ENCODE data around the gene FAM114A1. TPM values are rescaled to one million over a fixed set of nuclear protein-coding genes. Genes with fewer than 3 reads are reported as not detected.

FAM114A1 gene
- polyA plus RNA-seq, 2 of the 4 experiments (the other 2 are of a cell fraction) = 44.2 to 55.4 TPM

DNA sequence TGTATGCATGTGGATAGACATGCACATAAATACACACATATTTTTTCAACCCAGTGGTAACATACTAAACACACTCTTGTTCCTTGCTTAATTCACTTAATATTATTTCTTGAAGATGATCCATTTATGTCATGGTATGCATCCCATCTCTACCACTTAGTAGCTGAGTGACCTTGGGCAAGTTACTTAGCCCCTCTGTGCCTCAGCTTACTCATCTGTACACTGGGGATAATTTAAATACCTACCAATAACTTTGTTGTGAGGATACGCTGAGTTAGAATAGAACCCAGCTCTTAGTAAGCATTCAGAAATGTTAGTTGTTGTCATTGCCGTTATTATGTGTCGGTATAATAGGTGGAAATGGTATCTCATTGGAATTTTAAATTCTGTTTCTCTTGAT, 41.4 kb downstream of the FAM114A1 start:
- Histone ChIP-seq H3K9me3 (no peaks in the 10 kb centered on the region), H3K4me1 (peaks cover 10% of the 10 kb centered on the region), H3K4me2 (no peak overlapping the region), H3K4me3 (no peak overlapping the region), H3K27ac (no peak overlapping the region)
- TF ChIP-seq HEYL (CRISPR knock-in tag; IDR thresholded peaks at IDR 0.05) (no peak), ZSCAN20 (CRISPR knock-in tag; IDR thresholded peaks at IDR 0.05) (no peak), NPAS2 (CRISPR knock-in tag; IDR thresholded peaks at IDR 0.05; ENCODE audit: borderline replicate concordance) (no peak), ZFP36 (IDR thresholded peaks at IDR 0.05; ENCODE audit: borderline replicate concordance, partially characterized antibody) (no peak), JUN (IDR thresholded peaks at IDR 0.05) (no peak), POLR2AphosphoS2 (conservative IDR thresholded peaks at IDR 0.05; ENCODE audit: low read length) (no peak), RAD21 (conservative IDR thresholded peaks at IDR 0.05 in 1 of 2, IDR thresholded peaks at IDR 0.05 in 1 of 2) (no peak), SMC3 (IDR thresholded peaks at IDR 0.05) (no peak), KDM5A (IDR thresholded peaks at IDR 0.05) (no peak), EHF (CRISPR knock-in tag; IDR thresholded peaks at IDR 0.05) (no peak), RCOR1 (IDR thresholded peaks at IDR 0.05; ENCODE audit: low read depth, low read length) (no peak)
- TF ChIP-seq, protein P1, sequence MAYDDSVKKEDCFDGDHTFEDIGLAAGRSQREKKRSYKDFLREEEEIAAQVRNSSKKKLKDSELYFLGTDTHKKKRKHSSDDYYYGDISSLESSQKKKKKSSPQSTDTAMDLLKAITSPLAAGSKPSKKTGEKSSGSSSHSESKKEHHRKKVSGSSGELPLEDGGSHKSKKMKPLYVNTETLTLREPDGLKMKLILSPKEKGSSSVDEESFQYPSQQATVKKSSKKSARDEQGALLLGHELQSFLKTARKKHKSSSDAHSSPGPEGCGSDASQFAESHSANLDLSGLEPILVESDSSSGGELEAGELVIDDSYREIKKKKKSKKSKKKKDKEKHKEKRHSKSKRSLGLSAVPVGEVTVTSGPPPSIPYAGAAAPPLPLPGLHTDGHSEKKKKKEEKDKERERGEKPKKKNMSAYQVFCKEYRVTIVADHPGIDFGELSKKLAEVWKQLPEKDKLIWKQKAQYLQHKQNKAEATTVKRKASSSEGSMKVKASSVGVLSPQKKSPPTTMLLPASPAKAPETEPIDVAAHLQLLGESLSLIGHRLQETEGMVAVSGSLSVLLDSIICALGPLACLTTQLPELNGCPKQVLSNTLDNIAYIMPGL (CRISPR knock-in tag; IDR thresholded peaks at IDR 0.05; ENCODE audit: borderline replicate concordance) = no peak
- TF ChIP-seq, protein P2, sequence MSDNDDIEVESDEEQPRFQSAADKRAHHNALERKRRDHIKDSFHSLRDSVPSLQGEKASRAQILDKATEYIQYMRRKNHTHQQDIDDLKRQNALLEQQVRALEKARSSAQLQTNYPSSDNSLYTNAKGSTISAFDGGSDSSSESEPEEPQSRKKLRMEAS (IDR thresholded peaks at IDR 0.05) = no peak
- TF ChIP-seq, protein P3, sequence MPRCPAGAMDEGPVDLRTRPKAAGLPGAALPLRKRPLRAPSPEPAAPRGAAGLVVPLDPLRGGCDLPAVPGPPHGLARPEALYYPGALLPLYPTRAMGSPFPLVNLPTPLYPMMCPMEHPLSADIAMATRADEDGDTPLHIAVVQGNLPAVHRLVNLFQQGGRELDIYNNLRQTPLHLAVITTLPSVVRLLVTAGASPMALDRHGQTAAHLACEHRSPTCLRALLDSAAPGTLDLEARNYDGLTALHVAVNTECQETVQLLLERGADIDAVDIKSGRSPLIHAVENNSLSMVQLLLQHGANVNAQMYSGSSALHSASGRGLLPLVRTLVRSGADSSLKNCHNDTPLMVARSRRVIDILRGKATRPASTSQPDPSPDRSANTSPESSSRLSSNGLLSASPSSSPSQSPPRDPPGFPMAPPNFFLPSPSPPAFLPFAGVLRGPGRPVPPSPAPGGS (IDR thresholded peaks at IDR 0.05) = no peak
- TF ChIP-seq, protein P4, sequence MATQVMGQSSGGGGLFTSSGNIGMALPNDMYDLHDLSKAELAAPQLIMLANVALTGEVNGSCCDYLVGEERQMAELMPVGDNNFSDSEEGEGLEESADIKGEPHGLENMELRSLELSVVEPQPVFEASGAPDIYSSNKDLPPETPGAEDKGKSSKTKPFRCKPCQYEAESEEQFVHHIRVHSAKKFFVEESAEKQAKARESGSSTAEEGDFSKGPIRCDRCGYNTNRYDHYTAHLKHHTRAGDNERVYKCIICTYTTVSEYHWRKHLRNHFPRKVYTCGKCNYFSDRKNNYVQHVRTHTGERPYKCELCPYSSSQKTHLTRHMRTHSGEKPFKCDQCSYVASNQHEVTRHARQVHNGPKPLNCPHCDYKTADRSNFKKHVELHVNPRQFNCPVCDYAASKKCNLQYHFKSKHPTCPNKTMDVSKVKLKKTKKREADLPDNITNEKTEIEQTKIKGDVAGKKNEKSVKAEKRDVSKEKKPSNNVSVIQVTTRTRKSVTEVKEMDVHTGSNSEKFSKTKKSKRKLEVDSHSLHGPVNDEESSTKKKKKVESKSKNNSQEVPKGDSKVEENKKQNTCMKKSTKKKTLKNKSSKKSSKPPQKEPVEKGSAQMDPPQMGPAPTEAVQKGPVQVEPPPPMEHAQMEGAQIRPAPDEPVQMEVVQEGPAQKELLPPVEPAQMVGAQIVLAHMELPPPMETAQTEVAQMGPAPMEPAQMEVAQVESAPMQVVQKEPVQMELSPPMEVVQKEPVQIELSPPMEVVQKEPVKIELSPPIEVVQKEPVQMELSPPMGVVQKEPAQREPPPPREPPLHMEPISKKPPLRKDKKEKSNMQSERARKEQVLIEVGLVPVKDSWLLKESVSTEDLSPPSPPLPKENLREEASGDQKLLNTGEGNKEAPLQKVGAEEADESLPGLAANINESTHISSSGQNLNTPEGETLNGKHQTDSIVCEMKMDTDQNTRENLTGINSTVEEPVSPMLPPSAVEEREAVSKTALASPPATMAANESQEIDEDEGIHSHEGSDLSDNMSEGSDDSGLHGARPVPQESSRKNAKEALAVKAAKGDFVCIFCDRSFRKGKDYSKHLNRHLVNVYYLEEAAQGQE (IDR thresholded peaks at IDR 0.05) = no peak
- TF ChIP-seq, protein P5, sequence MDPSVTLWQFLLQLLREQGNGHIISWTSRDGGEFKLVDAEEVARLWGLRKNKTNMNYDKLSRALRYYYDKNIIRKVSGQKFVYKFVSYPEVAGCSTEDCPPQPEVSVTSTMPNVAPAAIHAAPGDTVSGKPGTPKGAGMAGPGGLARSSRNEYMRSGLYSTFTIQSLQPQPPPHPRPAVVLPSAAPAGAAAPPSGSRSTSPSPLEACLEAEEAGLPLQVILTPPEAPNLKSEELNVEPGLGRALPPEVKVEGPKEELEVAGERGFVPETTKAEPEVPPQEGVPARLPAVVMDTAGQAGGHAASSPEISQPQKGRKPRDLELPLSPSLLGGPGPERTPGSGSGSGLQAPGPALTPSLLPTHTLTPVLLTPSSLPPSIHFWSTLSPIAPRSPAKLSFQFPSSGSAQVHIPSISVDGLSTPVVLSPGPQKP (IDR thresholded peaks at IDR 0.05; ENCODE audit: low read depth, low read length) = no peak
- FAIRE-seq (no peak), DNase-seq (ENCODE audit: low read depth in 1 of 2, low spot score in 1 of 2) (no peak), ATAC-seq (no peak)
- 92% methylated on average over 3 of the region's 3 CpGs for WGBS (ENCODE audit: missing lambda C conversion rate)
- ChIA-PET POLR2A (no interaction called here), CTCF (interaction anchor here (0.5 to 1.4 kb wide), 3 partner anchors 17 to 227 kb away, joined by 3 read pairs; no protein-coding TSS in a partner anchor)

DNA sequence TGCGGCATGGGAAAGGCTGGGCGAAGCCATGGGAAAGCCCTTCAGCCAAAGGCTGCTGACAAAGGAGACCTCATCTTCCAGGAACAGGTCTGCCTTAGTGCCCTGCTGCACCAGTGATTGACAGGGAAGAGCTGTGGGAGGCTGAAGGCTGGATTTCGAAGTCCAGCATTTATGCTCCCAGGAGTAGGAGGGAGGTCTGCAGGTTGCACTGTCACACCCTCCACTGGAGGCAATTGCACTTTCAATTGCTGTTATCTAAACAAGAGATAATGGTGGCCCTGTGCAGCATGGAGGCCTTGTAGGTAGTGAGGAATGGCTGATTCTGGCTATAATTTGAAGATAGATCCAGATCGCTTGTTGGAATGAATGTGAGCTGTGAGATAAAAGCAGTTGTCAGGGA, 43.7 kb downstream of the FAM114A1 start:
- DNase-seq (ENCODE audit: low read depth in 1 of 2, low spot score in 1 of 2) = no peak
- H3K4me1 ChIP-seq = no peaks in the 10 kb centered on the region
- WGBS (ENCODE audit: missing lambda C conversion rate) = 99% methylated on average over 4 of the region's 4 CpGs
- no peak for FAIRE-seq
- no peak for ATAC-seq
- ChIA-PET CTCF (interaction anchor here (1.3 to 1.7 kb wide), 3 partner anchors 11 to 24 kb away, joined by 3 read pairs; no protein-coding TSS in a partner anchor), POLR2A (no interaction called here)
- H3K9me3 ChIP-seq = no peaks in the 10 kb centered on the region
- no peak overlapping the region for H3K27ac ChIP-seq
- H3K4me3 ChIP-seq = no peak overlapping the region
- H3K4me2 ChIP-seq = no peak overlapping the region
- no peak for TF ChIP-seq NPAS2 (CRISPR knock-in tag; IDR thresholded peaks at IDR 0.05; ENCODE audit: borderline replicate concordance)
- TF ChIP-seq HDAC2 (IDR thresholded peaks at IDR 0.05) = no peak
- no peak for TF ChIP-seq BHLHE40 (IDR thresholded peaks at IDR 0.05; ENCODE audit: low read depth, low read length)
- no peak for TF ChIP-seq EHF (CRISPR knock-in tag; IDR thresholded peaks at IDR 0.05)
- TF ChIP-seq JUN (IDR thresholded peaks at IDR 0.05) = no peak
- TF ChIP-seq HEYL (CRISPR knock-in tag; IDR thresholded peaks at IDR 0.05) = no peak
- TF ChIP-seq, protein P2 (IDR thresholded peaks at IDR 0.05) = no peak
- no peak for TF ChIP-seq KDM1A (IDR thresholded peaks at IDR 0.05; ENCODE audit: low read depth)
- TF ChIP-seq EHMT2 (IDR thresholded peaks at IDR 0.05; ENCODE audit: low read depth) = no peak
- no peak for TF ChIP-seq CBX2 (IDR thresholded peaks at IDR 0.05; ENCODE audit: borderline replicate concordance, low read depth)
- no peak for TF ChIP-seq PHF8 (IDR thresholded peaks at IDR 0.05; ENCODE audit: borderline replicate concordance, low read depth)
- TF ChIP-seq SMC3 (IDR thresholded peaks at IDR 0.05) = no peak
- no peak for TF ChIP-seq CBX8 (IDR thresholded peaks at IDR 0.05)
- no peak for TF ChIP-seq RNF2 (IDR thresholded peaks at IDR 0.05; ENCODE audit: borderline replicate concordance, low read depth)
- TF ChIP-seq, protein P6, sequence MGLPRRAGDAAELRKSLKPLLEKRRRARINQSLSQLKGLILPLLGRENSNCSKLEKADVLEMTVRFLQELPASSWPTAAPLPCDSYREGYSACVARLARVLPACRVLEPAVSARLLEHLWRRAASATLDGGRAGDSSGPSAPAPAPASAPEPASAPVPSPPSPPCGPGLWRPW (IDR thresholded peaks at IDR 0.05) = no peak
- TF ChIP-seq, protein P7, sequence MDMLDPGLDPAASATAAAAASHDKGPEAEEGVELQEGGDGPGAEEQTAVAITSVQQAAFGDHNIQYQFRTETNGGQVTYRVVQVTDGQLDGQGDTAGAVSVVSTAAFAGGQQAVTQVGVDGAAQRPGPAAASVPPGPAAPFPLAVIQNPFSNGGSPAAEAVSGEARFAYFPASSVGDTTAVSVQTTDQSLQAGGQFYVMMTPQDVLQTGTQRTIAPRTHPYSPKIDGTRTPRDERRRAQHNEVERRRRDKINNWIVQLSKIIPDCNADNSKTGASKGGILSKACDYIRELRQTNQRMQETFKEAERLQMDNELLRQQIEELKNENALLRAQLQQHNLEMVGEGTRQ (IDR thresholded peaks at IDR 0.05) = no peak
